GM12864 (cell line): Measurements from ENCODE around the gene KXD1.
"Not testable (repeated sequence)": the region's sequence is repeated elsewhere in the genome, so short reads cannot be mapped to it uniquely, and the experiment has no call there.

ENCODE experiments used
- DNase-seq: peaks from one replicate; pipeline ENCODE4 v3.0.0-alpha.2; 2011; ENCODE audit warnings: low read depth
- H3K4me3 ChIP-seq: 2 replicates; pipeline ENCODE4 v1.5.1; 2011; ENCODE audit warnings: mild to moderate bottlenecking, low read depth, low read length, control low read depth
- TF ChIP-seq, protein P1 (sequence below): IDR thresholded peaks from 2 replicates; pipeline ENCODE4 v1.5.1; 2011; ENCODE audit warnings: low read depth, mild to moderate bottlenecking, moderate library complexity, low read length, control low read depth, inconsistent platforms; ENCODE audit errors: missing control alignments

KXD1 gene

DNA sequence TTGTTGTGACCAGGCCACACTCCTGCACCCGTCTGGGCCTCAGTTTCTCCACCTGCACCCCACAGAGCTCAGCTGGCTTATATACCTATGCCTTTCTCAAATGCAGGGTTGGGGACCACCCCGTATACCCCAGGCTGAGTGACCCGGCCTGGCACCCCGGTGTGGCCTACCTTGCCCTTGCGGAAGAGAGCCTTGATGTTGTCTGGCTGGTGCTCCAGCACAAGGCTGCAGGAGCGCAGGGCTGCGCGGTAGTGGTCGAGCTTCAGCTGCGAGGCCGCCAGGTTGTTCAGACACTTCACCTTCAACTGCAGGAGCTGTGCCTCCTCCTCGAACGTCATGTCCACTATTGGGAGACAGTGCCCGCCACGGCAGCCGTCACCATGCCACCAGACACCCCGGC, 20.2 kb upstream of the KXD1 start:
- TF ChIP-seq, protein P1, sequence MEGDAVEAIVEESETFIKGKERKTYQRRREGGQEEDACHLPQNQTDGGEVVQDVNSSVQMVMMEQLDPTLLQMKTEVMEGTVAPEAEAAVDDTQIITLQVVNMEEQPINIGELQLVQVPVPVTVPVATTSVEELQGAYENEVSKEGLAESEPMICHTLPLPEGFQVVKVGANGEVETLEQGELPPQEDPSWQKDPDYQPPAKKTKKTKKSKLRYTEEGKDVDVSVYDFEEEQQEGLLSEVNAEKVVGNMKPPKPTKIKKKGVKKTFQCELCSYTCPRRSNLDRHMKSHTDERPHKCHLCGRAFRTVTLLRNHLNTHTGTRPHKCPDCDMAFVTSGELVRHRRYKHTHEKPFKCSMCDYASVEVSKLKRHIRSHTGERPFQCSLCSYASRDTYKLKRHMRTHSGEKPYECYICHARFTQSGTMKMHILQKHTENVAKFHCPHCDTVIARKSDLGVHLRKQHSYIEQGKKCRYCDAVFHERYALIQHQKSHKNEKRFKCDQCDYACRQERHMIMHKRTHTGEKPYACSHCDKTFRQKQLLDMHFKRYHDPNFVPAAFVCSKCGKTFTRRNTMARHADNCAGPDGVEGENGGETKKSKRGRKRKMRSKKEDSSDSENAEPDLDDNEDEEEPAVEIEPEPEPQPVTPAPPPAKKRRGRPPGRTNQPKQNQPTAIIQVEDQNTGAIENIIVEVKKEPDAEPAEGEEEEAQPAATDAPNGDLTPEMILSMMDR = no peak
- no peak overlapping the region for H3K4me3 ChIP-seq
- DNase-seq = no peak

- no peak overlapping the region for H3K4me3 ChIP-seq
- DNase-seq = no peak
- TF ChIP-seq, protein P1 = no peak
Measured at GRCh38 chr19:18538115-18538514, 19.6 kb upstream of the KXD1 start.

- no peak for DNase-seq
- H3K4me3 ChIP-seq = no peak overlapping the region
- TF ChIP-seq, protein P1 = no peak
Measured at GRCh38 chr19:18539372-18539771, 18.3 kb upstream of the KXD1 start.

GRCh38 chr19:18540200-18540599, 17.5 kb upstream of the KXD1 start:
- not testable (repeated sequence) for DNase-seq, H3K4me3 ChIP-seq

- H3K4me3 ChIP-seq = no peak overlapping the region
- no peak for DNase-seq
- TF ChIP-seq, protein P1 = no peak
Measured at GRCh38 chr19:18541258-18541991, 16.2 kb upstream of the KXD1 start.

GRCh38 chr19:18541992-18542940, 15.4 kb upstream of the KXD1 start:
- TF ChIP-seq, protein P1 = no peak
- DNase-seq = no peak
- peak overlapping the region; percentile 75 for H3K4me3 ChIP-seq
